D721Med (cell line): Measurements from ENCODE around the gene RANBP9.
A peak's percentile ranks its signal among the peaks of the same experiment; 100 is the strongest.

Experiments
- DNase-seq: peaks from one replicate; pipeline ENCODE4 v3.0.0; 2011; ENCODE audit warnings: low spot score; ENCODE audit not compliant: insufficient read length
- FAIRE-seq: peaks from 2 replicates; lab custom pipeline; 2011; peaks lifted over from hg19 to GRCh38; lab: Jason Lieb, UNC
- TF ChIP-seq, protein P1 (sequence below): IDR thresholded peaks from 2 replicates; pipeline ENCODE4 v1.5.1; 2012; ENCODE audit warnings: mild to moderate bottlenecking, control low read depth; ENCODE audit not compliant: insufficient read depth; ENCODE audit errors: missing control alignments

Gene RANBP9

DNA sequence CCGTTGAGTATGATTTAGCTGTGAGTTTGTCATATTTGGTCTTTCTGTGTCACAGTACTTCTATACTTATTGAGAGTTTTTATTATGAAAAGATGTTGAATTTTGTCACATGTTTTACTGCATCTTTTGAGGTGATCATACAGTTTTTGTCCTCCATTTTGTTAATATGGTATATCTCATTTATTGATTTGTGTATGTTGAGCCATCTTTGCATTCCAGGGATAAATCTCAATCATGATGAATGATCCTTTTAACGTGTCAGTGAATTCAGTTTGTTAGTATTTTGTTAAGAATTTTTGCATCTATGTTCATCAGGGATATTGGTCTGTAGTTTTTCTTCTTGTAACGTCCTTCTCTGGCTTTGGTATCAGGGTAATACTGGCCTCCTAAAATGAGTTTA is 133.7 kb downstream of the RANBP9 start:
- TF ChIP-seq, protein P1, sequence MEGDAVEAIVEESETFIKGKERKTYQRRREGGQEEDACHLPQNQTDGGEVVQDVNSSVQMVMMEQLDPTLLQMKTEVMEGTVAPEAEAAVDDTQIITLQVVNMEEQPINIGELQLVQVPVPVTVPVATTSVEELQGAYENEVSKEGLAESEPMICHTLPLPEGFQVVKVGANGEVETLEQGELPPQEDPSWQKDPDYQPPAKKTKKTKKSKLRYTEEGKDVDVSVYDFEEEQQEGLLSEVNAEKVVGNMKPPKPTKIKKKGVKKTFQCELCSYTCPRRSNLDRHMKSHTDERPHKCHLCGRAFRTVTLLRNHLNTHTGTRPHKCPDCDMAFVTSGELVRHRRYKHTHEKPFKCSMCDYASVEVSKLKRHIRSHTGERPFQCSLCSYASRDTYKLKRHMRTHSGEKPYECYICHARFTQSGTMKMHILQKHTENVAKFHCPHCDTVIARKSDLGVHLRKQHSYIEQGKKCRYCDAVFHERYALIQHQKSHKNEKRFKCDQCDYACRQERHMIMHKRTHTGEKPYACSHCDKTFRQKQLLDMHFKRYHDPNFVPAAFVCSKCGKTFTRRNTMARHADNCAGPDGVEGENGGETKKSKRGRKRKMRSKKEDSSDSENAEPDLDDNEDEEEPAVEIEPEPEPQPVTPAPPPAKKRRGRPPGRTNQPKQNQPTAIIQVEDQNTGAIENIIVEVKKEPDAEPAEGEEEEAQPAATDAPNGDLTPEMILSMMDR, result no peak
- DNase-seq, result no peak
- no peak for FAIRE-seq

DNA sequence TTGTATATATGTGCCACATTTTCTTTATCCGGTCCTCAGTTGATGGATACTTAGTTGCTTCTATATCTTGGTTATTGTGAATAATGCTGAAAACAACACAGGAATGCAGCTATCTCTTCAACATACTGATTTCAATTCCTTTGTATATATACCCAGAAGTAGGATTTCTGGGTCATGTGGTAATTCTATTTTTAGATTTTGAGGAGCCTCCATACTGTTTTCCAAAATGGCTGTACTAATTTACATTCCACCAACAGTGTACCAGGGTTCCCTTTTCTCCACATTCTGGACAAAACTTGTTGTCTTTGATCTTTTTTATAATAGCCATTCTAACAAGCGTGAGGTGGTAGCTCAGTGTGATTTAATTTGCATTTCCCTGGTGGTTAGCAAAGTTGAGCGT is 135.6 kb downstream of the RANBP9 start:
- TF ChIP-seq, protein P1, result no peak
- FAIRE-seq (no peak), DNase-seq (no peak)

DNA sequence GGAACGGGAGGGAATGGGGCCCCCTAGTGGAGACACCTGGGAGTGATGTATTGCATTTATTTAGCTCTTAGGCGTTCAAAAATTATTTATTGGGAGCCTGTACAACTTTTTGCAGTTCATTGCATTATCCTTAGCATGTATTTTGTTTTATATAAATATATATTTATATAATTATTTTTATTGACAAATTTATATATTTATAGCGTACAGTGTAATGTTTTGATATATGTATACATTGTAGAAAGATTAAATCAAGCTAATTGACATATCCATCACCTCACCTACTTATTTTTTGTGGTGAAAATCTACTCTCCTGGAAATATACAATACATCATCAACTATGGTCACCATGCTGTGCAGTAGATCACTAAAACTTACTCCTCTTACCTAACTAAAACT is 136.3 kb downstream of the RANBP9 start:
- FAIRE-seq, result no peak
- no peak for DNase-seq
- TF ChIP-seq, protein P1, result peak; percentile 58

DNA sequence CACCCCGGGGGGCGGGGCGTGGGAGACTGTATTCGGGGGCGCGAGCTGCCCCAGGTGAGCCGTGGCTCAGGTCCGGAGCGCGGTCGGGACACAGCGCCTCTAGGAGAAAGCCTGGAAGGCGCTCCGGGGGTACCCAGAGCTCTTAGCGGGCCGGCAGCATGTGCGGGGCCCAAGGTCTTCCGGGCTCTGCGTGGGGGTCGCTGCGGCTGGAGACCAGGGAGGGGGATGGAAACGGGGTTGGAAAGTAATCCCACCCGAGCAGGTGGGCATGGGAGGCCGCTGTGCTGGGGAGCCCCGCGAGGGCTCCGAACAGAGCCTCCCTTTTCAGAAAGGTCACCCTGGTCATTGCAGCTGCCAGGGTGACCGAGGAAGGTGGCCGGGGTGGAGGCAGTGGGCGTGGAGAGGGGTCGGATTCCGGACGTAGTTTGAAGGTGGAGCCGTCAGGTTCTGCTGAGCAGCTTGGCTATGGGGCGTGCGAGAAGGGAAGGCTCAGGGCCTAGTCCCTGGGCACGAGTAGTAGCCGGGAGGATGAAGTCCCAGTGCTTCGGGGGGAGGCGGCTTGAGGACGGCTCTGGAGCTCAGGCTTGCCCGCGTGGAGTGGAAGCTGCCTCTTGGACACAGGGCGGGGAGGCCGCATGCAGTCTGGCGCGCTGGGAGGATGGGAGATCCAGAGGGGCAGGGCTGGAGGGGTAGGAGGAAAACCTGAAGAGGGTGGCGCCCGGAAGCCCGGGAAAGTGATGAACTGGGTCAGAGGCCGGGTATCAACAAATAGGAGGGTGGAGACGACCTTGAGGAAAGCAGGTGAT is 136.9 kb downstream of the RANBP9 start, which contains the start of gene SIRT5:
Gene SIRT5, plus strand, starts transcription at position 31 of the 806 bp plus-strand sequence. CDS start 9,510 bp downstream, outside the sequence.
- peak; percentile 45 for DNase-seq
- TF ChIP-seq, protein P1, result no peak
- no peak for FAIRE-seq

DNA sequence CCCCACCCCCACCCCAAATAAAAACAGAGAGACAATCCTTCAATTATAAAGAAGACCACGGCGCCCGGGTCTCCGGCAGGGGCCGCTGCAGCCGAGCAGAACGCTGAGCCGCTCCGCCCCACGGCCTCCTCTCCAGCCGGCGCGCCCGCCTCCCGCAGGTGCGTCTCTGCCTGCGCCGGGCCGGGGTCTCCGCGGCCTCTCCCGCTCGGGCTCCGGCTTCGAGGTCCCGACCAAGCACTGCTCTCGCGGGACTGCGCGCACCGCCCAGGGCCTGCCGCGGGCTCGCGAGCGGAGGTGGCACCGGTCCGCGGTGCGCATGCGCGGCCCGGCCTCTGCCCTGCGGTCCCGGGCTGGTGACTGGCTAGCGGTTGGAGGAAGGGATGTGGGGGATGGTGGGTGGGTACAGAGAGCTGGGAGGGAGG is 137.5 kb downstream of the RANBP9 start:
- peak; percentile 87 for DNase-seq
- TF ChIP-seq, protein P1, result peak; percentile 36
- no peak for FAIRE-seq

DNA sequence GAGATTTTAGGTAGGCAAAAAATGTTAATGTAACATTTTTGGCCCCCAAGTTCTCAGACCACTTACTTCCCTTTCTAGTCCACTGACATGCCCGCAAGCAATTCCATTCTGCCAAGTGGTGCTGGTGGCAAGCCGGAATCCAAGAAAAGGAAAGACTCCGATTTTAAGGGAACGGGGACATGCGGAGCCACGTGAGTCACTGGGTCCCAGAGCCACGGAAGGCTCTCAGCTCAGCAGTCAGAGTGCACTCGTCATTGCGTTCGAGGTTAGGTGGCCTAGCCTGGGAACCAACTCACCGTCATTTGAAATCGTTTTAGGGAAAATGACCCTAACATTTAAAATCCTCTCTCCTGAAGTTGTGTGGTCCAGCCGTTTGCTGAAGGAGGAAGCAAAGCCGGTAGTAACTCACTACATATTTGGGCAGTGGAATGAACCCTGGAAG is 137.9 kb downstream of the RANBP9 start:
- no peak for DNase-seq
- TF ChIP-seq, protein P1, result no peak
- no peak for FAIRE-seq
